ENCODE measurements around the gene HPX. TPM values are rescaled to one million over a fixed set of nuclear protein-coding genes. Genes with fewer than 3 reads are reported as not detected.

Gene HPX
- total RNA-seq, 1 donor from 2014 or later = 0.56 TPM

DNA sequence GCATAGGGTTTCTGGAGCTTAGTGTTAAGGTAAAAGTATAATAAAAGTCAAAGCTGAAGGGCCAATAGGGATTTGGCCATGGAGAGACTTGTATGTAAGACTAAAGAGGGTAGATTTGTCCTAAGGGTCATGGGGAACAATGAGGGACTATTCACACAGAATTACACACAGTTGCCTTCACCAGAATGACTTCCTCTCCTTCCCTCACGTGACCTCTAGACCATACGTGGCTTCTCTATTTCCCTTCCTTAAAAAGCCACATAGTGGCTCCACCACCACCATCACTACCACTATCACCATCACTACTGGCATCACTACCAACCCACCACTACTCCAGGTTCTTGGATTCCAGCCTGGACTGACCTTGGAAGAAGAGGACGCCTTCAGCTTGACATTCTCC is 2.8 kb downstream of the HPX start:
- H3K9me3 ChIP-seq (ENCODE audit: low read depth) = no peaks in the 10 kb centered on the region
- H3K4me3 ChIP-seq = no peak overlapping the region
- Mint-ChIP-seq H3K4me1 (no peaks in the 10 kb centered on the region), H3K9me3 (no peaks in the 10 kb centered on the region), H3K27ac (no peak overlapping the region), H3K27me3 (ENCODE audit: insufficient read depth, low read depth) (peaks cover 1% of the 10 kb centered on the region), H3K4me3 (no peak overlapping the region), H3K36me3 (no peaks in the 10 kb centered on the region)
- no peak for TF ChIP-seq EZH2phosphoT487 (IDR thresholded peaks at IDR 0.05)
- TF ChIP-seq, protein P1, sequence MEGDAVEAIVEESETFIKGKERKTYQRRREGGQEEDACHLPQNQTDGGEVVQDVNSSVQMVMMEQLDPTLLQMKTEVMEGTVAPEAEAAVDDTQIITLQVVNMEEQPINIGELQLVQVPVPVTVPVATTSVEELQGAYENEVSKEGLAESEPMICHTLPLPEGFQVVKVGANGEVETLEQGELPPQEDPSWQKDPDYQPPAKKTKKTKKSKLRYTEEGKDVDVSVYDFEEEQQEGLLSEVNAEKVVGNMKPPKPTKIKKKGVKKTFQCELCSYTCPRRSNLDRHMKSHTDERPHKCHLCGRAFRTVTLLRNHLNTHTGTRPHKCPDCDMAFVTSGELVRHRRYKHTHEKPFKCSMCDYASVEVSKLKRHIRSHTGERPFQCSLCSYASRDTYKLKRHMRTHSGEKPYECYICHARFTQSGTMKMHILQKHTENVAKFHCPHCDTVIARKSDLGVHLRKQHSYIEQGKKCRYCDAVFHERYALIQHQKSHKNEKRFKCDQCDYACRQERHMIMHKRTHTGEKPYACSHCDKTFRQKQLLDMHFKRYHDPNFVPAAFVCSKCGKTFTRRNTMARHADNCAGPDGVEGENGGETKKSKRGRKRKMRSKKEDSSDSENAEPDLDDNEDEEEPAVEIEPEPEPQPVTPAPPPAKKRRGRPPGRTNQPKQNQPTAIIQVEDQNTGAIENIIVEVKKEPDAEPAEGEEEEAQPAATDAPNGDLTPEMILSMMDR (IDR thresholded peaks at IDR 0.05) = no peak
- no peak for TF ChIP-seq EZH2 (IDR thresholded peaks at IDR 0.05)
- no peaks in the 10 kb centered on the region for H4K20me1 ChIP-seq (ENCODE audit: low read depth)
- H3K4me2 ChIP-seq = no peak overlapping the region
- no peaks in the 10 kb centered on the region for H3K36me3 ChIP-seq
- H3F3A ChIP-seq (ENCODE audit: low read depth) = no peaks in the 10 kb centered on the region
- no peaks in the 10 kb centered on the region for H3K4me1 ChIP-seq
- no peaks in the 10 kb centered on the region for H3K27me3 ChIP-seq
- no peaks in the 10 kb centered on the region for H3K79me2 ChIP-seq (ENCODE audit: low read depth)
- no peak overlapping the region for H3K9ac ChIP-seq
- H2AFZ ChIP-seq (replicated peaks) = no peak overlapping the region
- no peak overlapping the region for H3K27ac ChIP-seq
- DNase-seq (ENCODE audit: low spot score) = no peak

DNA sequence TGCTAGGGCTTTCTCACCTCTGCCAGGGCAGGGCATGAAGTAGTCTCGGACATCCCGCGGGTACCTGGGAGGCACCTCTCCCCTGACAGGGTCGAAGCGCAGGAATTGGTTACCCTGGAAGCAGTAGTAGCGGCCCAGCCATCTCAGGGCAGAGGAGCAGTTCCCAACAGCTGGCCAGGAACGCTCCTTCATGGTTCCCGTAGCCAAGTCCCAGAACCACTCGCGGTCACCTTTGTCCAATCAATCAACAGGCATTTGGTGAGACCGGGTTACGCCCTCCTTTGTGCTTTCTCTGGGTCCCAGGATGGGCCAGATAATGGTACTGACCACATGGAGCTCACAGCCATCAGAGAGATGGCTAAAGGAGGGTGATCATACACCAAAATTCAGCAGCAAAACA is 3.4 kb downstream of the HPX start:
- no peak for DNase-seq (ENCODE audit: low spot score)
- peaks cover 5% of the 10 kb centered on the region for H3K27me3 Mint-ChIP-seq (ENCODE audit: insufficient read depth, low read depth)
- H3K4me2 ChIP-seq = no peak overlapping the region

DNA sequence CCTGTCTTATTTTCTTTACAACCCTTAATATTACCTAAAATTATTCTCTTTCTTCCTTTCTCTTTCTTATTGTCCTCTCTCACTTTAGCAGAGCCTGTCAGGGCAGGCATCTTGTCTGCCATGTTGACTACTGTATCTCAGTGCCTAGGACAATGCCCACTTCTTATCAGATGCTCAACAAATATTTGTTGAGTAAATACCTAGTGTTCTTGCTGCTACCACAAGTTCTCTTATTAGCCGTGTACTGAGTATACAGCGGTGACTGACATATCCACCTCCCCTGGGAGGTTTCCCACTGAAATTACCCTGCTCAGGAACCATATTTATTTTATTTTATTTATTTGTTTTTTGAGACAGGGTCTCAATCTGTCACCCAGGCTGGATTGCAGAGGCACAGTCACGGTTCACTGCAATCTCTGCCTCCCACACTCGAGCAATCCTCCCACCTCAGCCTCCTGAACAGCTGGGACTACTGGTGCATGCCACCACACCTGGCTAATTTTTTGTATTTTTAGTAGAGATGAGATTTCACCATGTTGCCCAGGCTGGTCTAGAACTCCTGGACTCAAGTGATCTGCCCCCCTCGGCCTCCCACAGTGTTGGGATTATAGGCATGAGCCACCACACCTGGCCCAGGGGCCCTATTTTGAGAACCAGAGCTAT is 6.7 kb downstream of the HPX start:
- Histone ChIP-seq H3K9ac (no peak overlapping the region), H2AFZ (replicated peaks) (no peak overlapping the region), H3K4me1 (no peaks in the 10 kb centered on the region), H3K79me2 (ENCODE audit: low read depth) (no peaks in the 10 kb centered on the region), H3K27ac (no peak overlapping the region), H3K4me2 (no peak overlapping the region), H3K27me3 (no peaks in the 10 kb centered on the region), H3K36me3 (no peaks in the 10 kb centered on the region), H3F3A (ENCODE audit: low read depth) (no peaks in the 10 kb centered on the region), H4K20me1 (ENCODE audit: low read depth) (no peaks in the 10 kb centered on the region), H3K4me3 (no peak overlapping the region), H3K9me3 (ENCODE audit: low read depth) (no peaks in the 10 kb centered on the region)
- H3K36me3 Mint-ChIP-seq = no peaks in the 10 kb centered on the region
- H3K4me3 Mint-ChIP-seq = no peak overlapping the region
- H3K9me3 Mint-ChIP-seq = no peaks in the 10 kb centered on the region
- H3K27me3 Mint-ChIP-seq (ENCODE audit: insufficient read depth, low read depth) = peaks cover 7% of the 10 kb centered on the region
- H3K4me1 Mint-ChIP-seq = no peaks in the 10 kb centered on the region
- no peak overlapping the region for H3K27ac Mint-ChIP-seq
- no peak for DNase-seq (ENCODE audit: low spot score)
- TF ChIP-seq EZH2phosphoT487 (IDR thresholded peaks at IDR 0.05) (no peak), EZH2 (IDR thresholded peaks at IDR 0.05) (no peak)
- TF ChIP-seq, protein P1 (IDR thresholded peaks at IDR 0.05) = no peak

More for the DNA sequence above, 3.4 kb downstream of the HPX start:
- no peak for TF ChIP-seq EZH2 (IDR thresholded peaks at IDR 0.05)
- no peak for TF ChIP-seq EZH2phosphoT487 (IDR thresholded peaks at IDR 0.05)
- TF ChIP-seq, protein P1 (IDR thresholded peaks at IDR 0.05) = no peak
- Histone ChIP-seq H2AFZ (replicated peaks) (no peak overlapping the region), H3K9me3 (ENCODE audit: low read depth) (no peaks in the 10 kb centered on the region), H3K36me3 (no peaks in the 10 kb centered on the region), H3K27me3 (no peaks in the 10 kb centered on the region), H3K4me3 (no peak overlapping the region), H3K27ac (no peak overlapping the region), H3K9ac (no peak overlapping the region), H3K79me2 (ENCODE audit: low read depth) (no peaks in the 10 kb centered on the region), H4K20me1 (ENCODE audit: low read depth) (no peaks in the 10 kb centered on the region), H3F3A (ENCODE audit: low read depth) (no peaks in the 10 kb centered on the region), H3K4me1 (no peaks in the 10 kb centered on the region)
- no peak overlapping the region for H3K27ac Mint-ChIP-seq
- H3K36me3 Mint-ChIP-seq = no peaks in the 10 kb centered on the region
- no peaks in the 10 kb centered on the region for H3K4me1 Mint-ChIP-seq
- H3K4me3 Mint-ChIP-seq = no peak overlapping the region
- no peaks in the 10 kb centered on the region for H3K9me3 Mint-ChIP-seq

Measured in neural progenitor cell (in vitro differentiated cells).